A172 (cell line): ENCODE results near the gene MSRB2. TPM values are rescaled to one million over a fixed set of nuclear protein-coding genes. Genes with fewer than 3 reads are reported as not detected.

Experiments used
- DNase-seq: peaks from one replicate; pipeline ENCODE4 v3.0.0-alpha.2; 2015; ENCODE audit warnings: low spot score
- total RNA-seq: library from RNA; depleted of rRNA; stranded (reverse); fragments of >200 nt; shearing (Covaris generic); gene quantifications from 2 replicates; pipeline ENCODE4 v1.2.3, GENCODE V29; 2014

MSRB2 gene
- total RNA-seq, 1 experiment from 2014 or later: 22.8 TPM

DNA sequence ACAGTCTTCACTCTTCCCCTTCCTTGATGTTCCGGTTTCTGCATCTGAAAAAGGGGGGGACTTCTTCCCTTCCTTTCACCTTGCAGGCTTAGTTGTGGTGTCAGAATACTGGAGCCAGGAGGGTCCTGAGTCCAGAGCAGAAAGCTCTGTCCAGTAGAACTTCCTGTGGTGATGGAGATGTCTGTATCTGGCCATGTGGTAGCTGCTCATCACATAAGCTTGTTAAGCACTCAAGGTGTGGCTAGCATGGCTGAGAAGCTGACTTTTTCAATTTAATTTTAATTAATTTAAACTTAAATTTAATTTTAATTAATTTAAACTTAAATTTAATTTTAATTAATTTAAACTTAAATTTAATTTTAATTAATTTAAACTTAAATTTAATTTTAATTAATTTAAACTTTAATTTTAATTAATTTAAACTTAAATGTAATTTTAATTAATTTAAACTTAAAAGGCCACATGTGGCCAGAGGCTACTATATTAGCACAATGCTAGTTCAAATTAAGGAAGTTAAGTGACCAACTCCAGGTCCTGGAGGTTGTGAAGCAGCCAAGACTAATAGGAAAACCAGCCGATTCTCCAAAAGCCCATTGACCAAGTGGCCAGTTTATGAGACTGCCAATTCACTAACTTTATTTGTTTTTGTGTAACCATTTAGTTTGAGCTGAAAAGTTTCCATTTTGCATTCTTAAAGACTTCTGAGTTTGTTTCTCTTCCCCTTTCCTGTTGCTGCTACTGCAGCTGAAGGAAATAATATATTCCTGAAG, 16.3 kb downstream of the MSRB2 start:
- DNase-seq: no peak

- DNase-seq: no peak
Measured at GRCh38 chr10:23114228-23114850, 19.0 kb downstream of the MSRB2 start.

DNA sequence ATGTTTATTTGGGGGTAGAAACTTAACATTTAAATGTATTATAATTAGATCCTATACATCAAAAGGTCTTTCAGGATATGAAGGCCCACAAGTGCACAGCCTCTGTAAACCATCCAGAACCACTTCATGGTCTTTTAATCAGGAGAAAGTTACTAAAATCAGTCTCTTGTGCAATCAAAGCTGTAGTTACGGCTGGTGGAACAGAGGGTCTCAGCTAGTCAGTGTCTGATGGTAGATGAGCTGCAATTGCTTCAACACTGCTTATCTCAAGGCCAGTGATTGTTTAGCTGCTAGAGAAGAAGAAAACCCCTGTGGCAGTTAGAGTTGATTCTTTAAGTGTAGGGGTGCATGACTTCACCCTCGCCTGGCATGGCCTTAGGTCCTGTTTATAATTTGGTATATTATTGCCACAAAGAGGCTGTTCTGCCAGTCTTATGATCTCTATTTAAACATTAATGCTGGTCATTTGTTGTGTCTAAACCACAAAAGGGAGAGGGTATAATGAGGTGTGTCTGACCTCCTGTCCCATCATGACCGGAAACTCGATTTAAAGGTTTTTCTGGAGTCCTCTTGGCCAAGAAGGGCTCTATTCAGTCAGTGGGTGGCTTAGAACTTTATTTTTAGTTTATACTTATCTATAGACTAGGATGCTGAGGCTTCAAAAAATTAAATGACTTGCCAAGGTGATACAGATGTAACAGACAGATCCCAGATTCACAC, 21.3 kb downstream of the MSRB2 start:
- DNase-seq: no peak

DNA sequence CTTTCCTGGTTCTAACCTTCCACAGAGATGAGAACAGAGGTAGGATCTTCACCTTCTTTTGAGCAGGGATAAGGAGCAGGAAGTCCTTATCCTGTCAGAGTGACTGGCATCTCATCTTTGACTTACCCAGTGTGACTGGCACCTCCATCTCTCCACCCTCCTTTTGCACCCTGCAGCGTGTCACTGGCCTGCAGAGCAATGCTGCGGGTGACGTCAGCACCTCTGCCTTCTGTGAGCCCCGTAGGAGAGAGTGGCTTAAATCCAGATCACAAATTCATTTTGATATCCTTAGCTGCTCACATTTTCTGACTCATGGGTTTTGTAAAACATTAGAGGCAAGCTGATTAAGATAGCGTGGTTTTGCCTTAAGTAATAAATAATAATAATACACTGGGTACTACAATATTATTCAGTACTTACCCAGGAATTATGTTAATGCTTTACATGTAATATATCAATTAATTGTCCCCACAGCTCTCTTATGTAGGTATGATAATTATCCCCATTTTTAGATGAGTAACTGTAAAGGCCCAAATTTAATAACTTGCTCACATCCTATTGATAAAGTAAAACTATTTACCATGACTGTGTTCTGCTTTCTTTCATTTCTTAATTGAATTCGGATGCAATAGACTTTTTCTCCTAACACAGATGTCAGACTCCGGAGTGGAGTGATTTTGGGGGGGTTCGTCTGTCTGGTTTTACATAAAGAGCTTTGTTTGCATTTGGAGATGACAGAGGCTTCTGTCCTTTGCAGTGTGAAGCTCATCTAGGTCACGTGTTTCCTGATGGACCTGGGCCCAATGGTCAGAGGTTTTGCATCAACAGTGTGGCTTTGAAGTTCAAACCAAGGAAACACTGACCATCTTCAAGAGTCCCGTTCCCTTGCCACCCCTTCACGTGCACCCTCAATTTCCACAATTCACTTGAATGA, 24.9 kb downstream of the MSRB2 start:
- DNase-seq: no peak

- no peak for DNase-seq
Measured at GRCh38 chr10:23121135-23121534, 25.8 kb downstream of the MSRB2 start.

- no peak for DNase-seq
Measured at GRCh38 chr10:23136462-23136861, 41.1 kb downstream of the MSRB2 start.

GRCh38 chr10:23139677-23140076, 44.3 kb downstream of the MSRB2 start:
- DNase-seq: no peak

- no peak for DNase-seq
Measured at GRCh38 chr10:23141995-23142394, 46.6 kb downstream of the MSRB2 start.

- no peak for DNase-seq
Measured at GRCh38 chr10:23146258-23146657, 50.9 kb downstream of the MSRB2 start.

DNA sequence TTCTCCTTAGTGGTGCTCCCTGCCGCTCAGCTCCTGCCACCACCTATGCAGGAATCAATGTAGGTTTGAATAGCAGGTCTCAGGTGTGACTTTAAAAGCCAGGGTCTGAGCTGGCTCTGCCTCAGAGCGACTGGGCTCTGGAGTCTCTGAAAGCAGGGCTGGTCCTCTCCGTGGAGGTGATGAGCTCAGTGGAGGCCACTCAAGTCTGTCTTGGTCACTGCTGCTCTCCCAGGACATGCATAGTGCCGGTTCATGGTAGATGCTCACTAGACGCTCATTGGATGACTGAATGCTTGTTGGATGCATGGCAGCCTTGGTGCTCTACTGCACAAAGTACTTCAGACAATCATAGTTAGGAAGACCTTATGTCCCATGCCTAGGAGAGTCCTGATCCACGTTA, 51.7 kb downstream of the MSRB2 start:
- DNase-seq: no peak

DNA sequence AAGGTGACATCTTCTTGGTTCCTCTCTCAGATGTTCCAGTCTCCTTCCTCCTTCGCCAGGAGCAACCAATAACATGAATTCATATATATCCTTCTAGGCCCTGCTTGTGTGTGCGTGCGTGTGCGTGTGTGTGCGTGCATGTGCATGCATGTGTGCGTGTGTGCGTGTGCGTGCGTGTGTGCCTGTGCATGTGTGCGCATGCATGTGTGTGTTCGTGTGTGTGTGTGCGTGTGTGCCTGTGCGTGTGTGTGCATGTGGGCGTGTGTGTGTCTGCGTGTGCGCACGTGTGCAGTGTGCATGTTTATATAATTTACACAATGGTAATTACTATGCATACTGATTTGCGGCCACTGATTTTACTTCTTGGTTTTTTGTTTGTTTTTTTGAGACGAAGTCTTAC, 52.8 kb downstream of the MSRB2 start:
- no peak for DNase-seq

DNA sequence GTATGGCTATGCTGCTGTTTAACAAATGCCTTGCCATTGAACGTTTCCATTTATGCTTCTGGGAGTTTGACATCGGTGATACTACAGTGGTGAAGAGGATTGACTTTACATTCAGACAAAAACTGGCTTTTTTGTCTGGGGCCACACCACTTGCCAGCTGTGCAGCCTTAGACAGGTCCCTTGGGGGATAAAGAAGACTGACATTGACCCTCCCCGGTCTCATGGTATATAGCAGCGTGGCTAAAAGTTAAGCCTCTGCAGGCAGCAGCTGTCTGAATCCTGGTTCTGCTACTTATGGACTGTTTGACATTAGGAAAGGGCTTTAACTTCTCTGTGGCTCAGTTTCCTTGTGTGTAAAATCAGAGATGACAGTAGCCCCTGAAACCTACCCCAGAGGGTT, 54.7 kb downstream of the MSRB2 start:
- no peak for DNase-seq

DNA sequence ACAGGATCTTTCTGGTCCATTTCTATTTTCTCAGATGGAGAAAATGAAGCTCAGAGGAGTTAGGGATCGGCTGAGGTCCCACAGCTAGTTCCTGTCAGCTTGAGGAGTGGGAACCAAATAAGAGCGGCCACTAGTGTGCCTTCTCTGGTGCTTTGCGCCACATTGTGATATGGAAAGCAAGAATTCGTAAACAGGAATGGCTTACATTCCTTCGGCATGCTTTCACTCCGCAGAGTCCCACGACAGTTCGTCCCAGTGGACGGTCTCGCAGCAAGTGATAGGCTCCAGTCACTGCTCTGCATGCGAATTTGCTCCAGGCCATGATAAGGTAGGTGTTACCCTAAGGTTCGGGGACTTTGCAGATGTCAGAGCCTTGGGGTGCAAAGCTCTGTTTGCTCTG, 55.2 kb downstream of the MSRB2 start:
- no peak for DNase-seq

GRCh38 chr10:23151071-23151470, 55.7 kb downstream of the MSRB2 start:
- DNase-seq: no peak

DNA sequence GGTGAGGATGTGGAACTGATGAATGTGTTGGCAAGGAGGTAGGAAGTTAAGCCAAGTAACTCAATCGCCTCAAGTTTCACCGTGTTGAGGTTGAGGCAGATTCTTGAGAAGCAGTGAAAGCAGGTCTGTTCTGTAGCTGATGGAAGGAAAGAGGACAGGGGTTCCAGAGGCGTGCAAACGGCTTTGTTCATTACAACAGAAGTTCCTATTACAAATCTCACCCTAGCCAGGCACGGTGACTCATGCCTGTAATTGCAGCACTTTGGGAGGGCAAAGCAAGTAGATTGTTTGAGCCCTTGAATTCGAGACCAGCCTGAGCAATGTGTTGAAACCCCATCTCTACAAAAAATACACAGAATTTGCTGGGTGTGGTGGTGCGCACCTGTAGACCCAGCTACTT, 59.8 kb downstream of the MSRB2 start:
- no peak for DNase-seq

DNA sequence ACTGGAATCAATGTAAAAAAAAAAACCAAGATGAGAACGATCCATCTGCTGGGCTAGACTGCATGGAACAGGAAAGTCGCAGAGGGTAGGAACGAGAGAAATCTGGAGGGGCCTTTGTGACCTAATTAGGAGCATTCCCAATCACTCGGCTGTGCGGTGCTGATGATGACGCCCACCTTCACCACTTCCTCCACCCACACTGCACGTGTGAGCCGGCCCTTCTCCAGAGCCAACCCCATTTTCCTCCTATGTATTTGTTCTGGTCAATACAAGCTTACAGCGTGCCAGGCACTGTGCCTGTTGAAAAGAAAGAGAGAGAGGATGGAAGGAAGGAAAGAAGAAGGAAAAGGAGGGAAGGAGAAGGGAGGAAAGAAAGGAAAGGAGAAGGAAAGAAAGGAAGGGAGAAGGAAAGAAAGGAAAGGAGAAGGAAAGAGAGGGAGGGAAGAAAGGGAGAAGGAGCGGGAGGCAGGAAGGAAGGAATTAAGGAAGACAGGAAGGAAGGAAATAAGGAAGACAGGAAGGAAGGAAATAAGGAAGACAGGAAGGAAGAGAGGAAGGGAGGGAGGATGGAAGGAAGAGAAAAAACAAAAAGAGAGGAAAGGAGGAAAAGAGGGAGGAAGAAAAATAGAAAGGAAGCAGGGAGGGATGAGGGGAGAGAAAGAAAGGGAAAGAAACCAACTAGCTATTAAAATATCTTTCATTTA, 61.2 kb downstream of the MSRB2 start:
- DNase-seq: no peak

DNA sequence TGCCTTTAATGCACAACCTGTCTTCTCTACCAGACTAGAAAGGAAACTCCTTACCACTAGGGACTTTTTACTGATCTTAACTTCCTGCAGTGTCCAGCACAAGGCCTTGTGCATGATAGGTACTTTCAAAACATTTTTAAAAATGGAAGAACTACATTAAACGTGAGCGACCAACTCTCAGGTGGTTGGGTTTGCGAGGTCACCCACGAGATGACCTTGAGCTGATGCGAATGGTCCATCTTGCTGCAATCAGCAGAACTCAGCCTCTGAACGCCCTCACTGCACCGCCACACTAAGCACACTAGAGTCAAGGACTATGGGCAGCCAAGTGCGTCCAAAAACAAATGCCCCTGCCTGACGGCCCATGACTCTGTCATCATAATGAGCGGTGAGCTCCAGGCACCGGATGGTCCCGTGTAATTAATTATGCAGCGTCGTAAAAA, 61.9 kb downstream of the MSRB2 start:
- no peak for DNase-seq

DNA sequence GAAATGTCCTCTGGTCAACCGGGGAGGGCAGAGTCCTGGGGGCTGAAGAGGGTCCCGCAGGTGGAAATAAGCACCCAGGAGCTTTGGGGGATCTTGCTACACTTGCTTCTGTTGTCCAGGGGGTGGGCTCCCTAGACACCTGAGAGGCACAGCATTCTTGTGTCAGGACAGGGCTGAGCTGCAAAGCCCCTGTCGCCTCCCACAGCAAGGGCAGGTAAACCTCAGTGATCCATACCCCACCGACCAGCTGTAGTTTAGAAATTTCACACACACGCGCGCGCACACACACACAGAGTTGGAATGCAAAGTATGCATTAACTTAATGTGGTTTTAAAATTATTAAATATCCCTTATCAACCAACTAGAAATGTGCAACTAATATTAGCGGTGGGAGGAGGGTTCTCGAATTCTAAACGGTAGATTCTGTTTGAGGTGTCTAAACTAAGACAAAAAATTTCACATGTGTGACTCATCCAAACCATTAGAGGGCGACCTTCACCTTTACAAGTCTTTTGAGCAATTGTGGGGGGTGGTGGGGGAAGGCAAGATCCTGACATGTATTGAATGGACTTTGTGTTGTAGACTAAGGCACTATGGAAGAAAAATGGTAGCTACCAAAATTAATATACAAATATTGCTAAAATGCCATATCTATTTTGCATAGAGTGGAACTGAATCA, 62.5 kb downstream of the MSRB2 start:
- peak; percentile 42 for DNase-seq

DNA sequence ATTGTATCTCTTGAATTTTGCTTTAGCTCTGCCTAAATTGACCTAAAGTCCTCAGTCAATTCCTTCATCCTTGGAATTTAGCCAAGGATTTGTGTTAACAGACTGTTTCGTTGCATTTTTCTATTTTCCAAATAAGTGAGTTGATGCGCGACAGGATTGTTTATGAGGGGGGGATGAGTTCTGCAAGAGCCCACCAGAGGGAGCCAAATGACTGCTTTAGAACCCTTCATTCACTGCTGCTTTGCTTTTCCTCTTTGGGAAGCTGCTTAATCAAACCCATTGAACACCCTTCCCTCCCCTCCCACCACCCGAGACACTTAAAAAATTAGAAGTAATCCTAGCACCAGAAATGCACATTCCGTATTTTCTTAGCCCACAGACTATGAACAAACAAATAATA, 63.0 kb downstream of the MSRB2 start:
- peak; percentile 80 for DNase-seq

- peak; percentile 21 for DNase-seq
Measured at GRCh38 chr10:23171232-23171876, 76.0 kb downstream of the MSRB2 start.
